ENCODE measurements around the gene TOM1L2.

GRCh38 chr17:17808706-17809432 is 163.3 kb downstream of the TOM1L2 start:
- TF ChIP-seq USF1 (IDR thresholded peaks at IDR 0.05) (no peak), TAF1 (IDR thresholded peaks at IDR 0.05; ENCODE audit: low read depth) (no peak), REST (IDR thresholded peaks at IDR 0.05; ENCODE audit: low read depth) (no peak), FOXM1 (IDR thresholded peaks at IDR 0.05; ENCODE audit: borderline replicate concordance, low read depth) (no peak), TCF12 (IDR thresholded peaks at IDR 0.05; ENCODE audit: low read depth) (no peak), ZBTB7A (IDR thresholded peaks at IDR 0.05; ENCODE audit: low read depth) (no peak), MAX (IDR thresholded peaks at IDR 0.05) (peak; percentile 25; the same call in 1 of the 2 replicates), EP300 (IDR thresholded peaks at IDR 0.05; ENCODE audit: borderline replicate concordance) (no peak), TEAD4 (IDR thresholded peaks at IDR 0.05) (no peak), EGR1 (IDR thresholded peaks at IDR 0.05) (no peak), RAD21 (IDR thresholded peaks at IDR 0.05; ENCODE audit: low read depth) (no peak)

Data from Ishikawa (cell line).